Measurements from ENCODE around the gene WEE2. TPM values are rescaled to one million over a fixed set of nuclear protein-coding genes. Genes with fewer than 3 reads are reported as not detected.

WEE2 gene
- total RNA-seq, 1 donor from 2014 or later, result not detected

DNA sequence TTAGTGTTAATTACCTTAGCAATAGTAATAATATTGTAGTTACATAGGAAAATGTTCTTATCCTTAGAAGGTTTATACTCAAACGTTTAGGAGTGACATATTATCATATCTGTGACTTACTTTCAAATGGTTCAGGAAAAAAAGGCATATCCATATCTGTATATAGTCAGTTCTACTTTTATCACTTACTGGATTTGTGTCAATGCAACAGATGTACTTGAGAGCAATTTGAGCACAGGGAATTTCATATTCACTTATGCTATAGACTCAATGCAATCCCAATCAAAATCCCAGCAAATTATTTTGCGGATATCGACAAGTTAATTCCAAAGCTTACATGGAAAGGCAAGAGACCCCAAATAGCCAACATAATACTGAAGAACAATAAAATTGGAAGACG lies 16.2 kb upstream of the WEE2 start:
- Histone ChIP-seq H3K4me3 (no peak overlapping the region), H3K4me1 (peaks cover 0 to 18% of the 10 kb centered on the region in 2 donors), H3K9me3 (no peaks in the 10 kb centered on the region), H3K27ac (no peak overlapping the region), H3K36me3 (no peaks in the 10 kb centered on the region), H3K27me3 (no peaks in the 10 kb centered on the region)
- TF ChIP-seq CTCF (IDR thresholded peaks at IDR 0.05), result no peak
- DNase-seq (ENCODE audit: low spot score in 2 of 2), result no peak
- intact Hi-C loops (cut with DNase I), result no loop called here

DNA sequence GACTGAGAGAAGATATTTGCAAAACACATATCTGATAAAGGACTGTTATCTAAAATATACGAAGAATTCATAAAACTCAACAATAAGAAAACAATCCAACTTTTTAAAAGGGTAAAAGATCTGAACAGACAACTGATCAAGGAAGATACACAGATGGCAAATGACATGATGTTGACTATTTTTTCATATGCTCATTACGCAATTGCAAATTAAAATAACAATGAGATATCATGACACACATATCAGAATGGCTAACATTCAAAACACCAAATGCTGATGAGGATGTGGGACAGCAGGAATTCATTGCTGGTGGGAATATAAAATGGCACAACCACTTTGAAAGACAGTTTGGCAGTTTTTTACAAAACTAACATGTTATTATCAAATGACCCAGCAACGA lies 15.1 kb upstream of the WEE2 start:
- H3K27ac ChIP-seq, result no peak overlapping the region
- intact Hi-C loops (cut with DNase I), result no loop called here
- no peak for DNase-seq (ENCODE audit: low spot score in 2 of 2)
- no peak for TF ChIP-seq CTCF (IDR thresholded peaks at IDR 0.05)
- peaks cover 0 to 16% of the 10 kb centered on the region in 2 donors for H3K4me1 ChIP-seq
- H3K4me3 ChIP-seq, result no peak overlapping the region
- no peaks in the 10 kb centered on the region for H3K9me3 ChIP-seq
- no peaks in the 10 kb centered on the region for H3K36me3 ChIP-seq
- no peaks in the 10 kb centered on the region for H3K27me3 ChIP-seq

DNA sequence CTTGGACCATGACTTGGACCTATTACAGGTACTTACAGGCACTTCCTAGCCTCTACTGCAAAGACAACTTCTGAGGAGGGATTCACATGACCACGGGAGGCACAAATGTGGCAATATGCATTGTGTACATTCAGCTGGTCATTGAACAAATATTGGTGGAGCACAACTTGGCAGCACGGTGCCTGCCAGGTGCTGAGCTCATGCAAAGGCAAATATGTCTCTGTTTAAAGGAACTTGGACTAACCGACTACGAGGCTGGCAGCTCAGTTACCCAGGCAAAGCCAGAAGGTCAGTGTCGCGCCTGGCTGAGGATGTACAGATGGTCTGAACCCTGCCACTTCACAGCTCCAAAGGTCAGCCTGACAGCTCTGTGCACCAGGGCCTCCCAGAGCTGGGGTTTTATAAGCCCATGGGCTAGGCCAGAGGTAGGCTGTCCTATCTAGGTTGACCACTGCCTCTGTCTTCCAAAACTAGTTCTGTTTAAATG lies 12.3 kb upstream of the WEE2 start:
- no peak for TF ChIP-seq CTCF (IDR thresholded peaks at IDR 0.05)
- no peak for DNase-seq (ENCODE audit: low spot score in 2 of 2)
- no peaks in the 10 kb centered on the region for H3K9me3 ChIP-seq
- intact Hi-C loops (cut with DNase I), result no loop called here
- H3K4me3 ChIP-seq, result no peak overlapping the region
- H3K27me3 ChIP-seq, result no peaks in the 10 kb centered on the region
- H3K36me3 ChIP-seq, result no peaks in the 10 kb centered on the region
- peaks cover 0 to 22% of the 10 kb centered on the region in 2 donors for H3K4me1 ChIP-seq
- H3K27ac ChIP-seq, result no peak overlapping the region

- no peak for DNase-seq (ENCODE audit: low spot score in 2 of 2)
- peaks cover 0 to 22% of the 10 kb centered on the region in 2 donors for H3K4me1 ChIP-seq
- H3K27me3 ChIP-seq, result no peaks in the 10 kb centered on the region
- H3K36me3 ChIP-seq, result no peaks in the 10 kb centered on the region
- H3K9me3 ChIP-seq, result no peaks in the 10 kb centered on the region
- no peak for TF ChIP-seq CTCF (IDR thresholded peaks at IDR 0.05)
- H3K4me3 ChIP-seq, result no peak overlapping the region
- intact Hi-C loops (cut with DNase I), result no loop called here
- no peak overlapping the region for H3K27ac ChIP-seq
Measured at GRCh38 chr7:141696348-141696747, 11.8 kb upstream of the WEE2 start.

DNA sequence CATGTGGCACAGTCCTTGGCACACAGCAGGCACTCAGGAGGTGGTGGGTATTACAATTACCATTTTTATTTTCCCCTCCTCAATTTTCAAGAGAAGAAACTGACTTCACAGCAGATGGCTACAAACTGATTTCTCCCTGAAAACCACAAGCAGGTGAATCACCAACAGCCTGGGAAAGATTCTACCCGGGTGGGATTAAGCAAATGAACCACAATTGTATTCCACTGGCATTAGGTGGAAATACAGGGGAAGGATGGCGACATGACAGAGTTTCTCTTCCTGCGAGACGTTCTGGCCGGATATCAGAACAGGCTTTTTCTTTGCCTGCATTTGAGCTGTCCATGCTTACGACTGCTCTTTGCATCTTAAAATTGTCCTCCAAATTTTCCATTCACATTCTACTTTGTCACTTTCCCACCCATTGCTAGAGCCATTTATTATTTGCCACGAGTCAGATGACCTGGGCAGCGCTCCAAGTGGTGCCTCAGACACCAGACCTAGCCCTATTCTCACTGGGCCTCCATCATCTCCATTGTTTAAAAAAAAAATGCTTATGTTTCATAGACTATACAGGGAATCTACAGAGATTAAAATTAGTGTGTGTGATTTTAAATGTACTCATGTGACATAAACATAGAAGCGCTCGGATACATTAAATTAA lies 10.8 kb upstream of the WEE2 start:
- H3K4me3 ChIP-seq, result no peak overlapping the region
- no peaks in the 10 kb centered on the region for H3K36me3 ChIP-seq
- DNase-seq (ENCODE audit: low spot score in 2 of 2), result no peak
- intact Hi-C loops (cut with DNase I), result no loop called here
- no peak overlapping the region for H3K27ac ChIP-seq
- TF ChIP-seq CTCF (IDR thresholded peaks at IDR 0.05), result no peak
- no peaks in the 10 kb centered on the region for H3K27me3 ChIP-seq
- peaks cover 0 to 22% of the 10 kb centered on the region in 2 donors for H3K4me1 ChIP-seq
- H3K9me3 ChIP-seq, result no peaks in the 10 kb centered on the region
